ENCODE data around the gene POLR3C.
"Not testable (repeated sequence)": the region's sequence is repeated elsewhere in the genome, so short reads cannot be mapped to it uniquely, and the experiment has no call there.

The POLR3C gene

GRCh38 chr1:145822779-145823331 is 1.1 kb upstream of the POLR3C start:
- not testable (repeated sequence) for DNase-seq

GRCh38 chr1:145824499-145824842 is 471 bp downstream of the POLR3C start:
- DNase-seq = no peak

GRCh38 chr1:145826030-145826429 is 2.0 kb downstream of the POLR3C start:
- no peak for DNase-seq

- no peak for DNase-seq
Observed at GRCh38 chr1:145827966-145828365, 4.0 kb downstream of the POLR3C start.

GRCh38 chr1:145828367-145829026 is 4.5 kb downstream of the POLR3C start:
- DNase-seq = no peak

- DNase-seq = not testable (repeated sequence)
Observed at GRCh38 chr1:145830810-145831209, 6.8 kb downstream of the POLR3C start.

- no peak for DNase-seq
Observed at GRCh38 chr1:145837656-145838055, 13.7 kb downstream of the POLR3C start.

- DNase-seq = no peak
Observed at GRCh38 chr1:145843031-145843430, 19.0 kb downstream of the POLR3C start.

- DNase-seq = no peak
Observed at GRCh38 chr1:145845144-145845513, 21.1 kb downstream of the POLR3C start.

GRCh38 chr1:145845514-145846161 is 21.6 kb downstream of the POLR3C start, which contains the start of gene NUDT17:
NUDT17 (plus strand) TSS chr1:145845630; CDS start chr1:145845641, 11 bp downstream.
- DNase-seq = no peak

- DNase-seq = no peak
Observed at GRCh38 chr1:145846201-145846612, 22.2 kb downstream of the POLR3C start.

- no peak for DNase-seq
Observed at GRCh38 chr1:145847827-145848226, 23.8 kb downstream of the POLR3C start.

GRCh38 chr1:145849356-145850160 is 25.6 kb downstream of the POLR3C start:
- no peak for DNase-seq

GRCh38 chr1:145855426-145855948 is 31.5 kb downstream of the POLR3C start:
- DNase-seq = no peak

- no peak for DNase-seq
Observed at GRCh38 chr1:145857170-145857569, 33.2 kb downstream of the POLR3C start.

- DNase-seq = no peak
Observed at GRCh38 chr1:145858238-145858900, 34.4 kb downstream of the POLR3C start.

GRCh38 chr1:145858901-145859490 is 35.0 kb downstream of the POLR3C start, which contains the start of gene PIAS3:
PIAS3 (minus strand) TSS chr1:145859081; CDS start chr1:145858990, 91 bp downstream.
- DNase-seq = peak; percentile 17

GRCh38 chr1:145859491-145860023 is 35.6 kb downstream of the POLR3C start:
- no peak for DNase-seq

- no peak for DNase-seq
Observed at GRCh38 chr1:145863282-145864018, 39.5 kb downstream of the POLR3C start.

- DNase-seq = no peak
Observed at GRCh38 chr1:145868232-145868631, 44.2 kb downstream of the POLR3C start.

Data from NCI-H1417 treated with DMSO at 0.1 percent for 48 hours (cell line).